ENCODE measurements around the gene CDCA8.

GRCh38 chr1:37688926-37689325 is 3.4 kb upstream of the CDCA8 start:
- TF ChIP-seq CTCF (IDR thresholded peaks at IDR 0.05 in 2 of 3, conservative IDR thresholded peaks at IDR 0.05 in 1 of 3; ENCODE audit: borderline replicate concordance in 1 of 3, insufficient read depth in 1 of 3, low read depth in 2 of 3, low read length in 2 of 3), result no peak
- TF ChIP-seq POLR2AphosphoS5 (IDR thresholded peaks at IDR 0.05; ENCODE audit: low read depth, low read length), result no peak
- TF ChIP-seq YY1 (IDR thresholded peaks at IDR 0.05; ENCODE audit: extremely low read depth, insufficient replicate concordance, low read depth, low read length), result no peak
- TF ChIP-seq FOSL1 (IDR thresholded peaks at IDR 0.05; ENCODE audit: low read depth), result no peak
- TF ChIP-seq POLR2A (IDR thresholded peaks at IDR 0.05; ENCODE audit: borderline replicate concordance, extremely low read depth, insufficient read depth, insufficient read length), result no peak
- TF ChIP-seq SP1 (IDR thresholded peaks at IDR 0.05; ENCODE audit: low read depth), result no peak
- no peak for TF ChIP-seq EZH2phosphoT487 (IDR thresholded peaks at IDR 0.05; ENCODE audit: borderline replicate concordance)
- no peak for TF ChIP-seq MAX (IDR thresholded peaks at IDR 0.05)
- TF ChIP-seq REST (IDR thresholded peaks at IDR 0.05; ENCODE audit: low read depth), result no peak
- TF ChIP-seq JUND (IDR thresholded peaks at IDR 0.05), result no peak
- no peak for TF ChIP-seq CEBPB (IDR thresholded peaks at IDR 0.05; ENCODE audit: low read depth)
- TF ChIP-seq EZH2 (IDR thresholded peaks at IDR 0.05), result no peak
- no peak for TF ChIP-seq ZFX (IDR thresholded peaks at IDR 0.05)
